ENCODE results near the gene DOC2B.
"Not testable (repeated sequence)": the region's sequence is repeated elsewhere in the genome, so short reads cannot be mapped to it uniquely, and the experiment has no call there.

The DOC2B gene

GRCh38 chr17:222172-222571 is 40.7 kb upstream of the DOC2B start:
- no peak overlapping the region for H3K4me3 ChIP-seq (ENCODE audit: low read depth, low read length)

DNA sequence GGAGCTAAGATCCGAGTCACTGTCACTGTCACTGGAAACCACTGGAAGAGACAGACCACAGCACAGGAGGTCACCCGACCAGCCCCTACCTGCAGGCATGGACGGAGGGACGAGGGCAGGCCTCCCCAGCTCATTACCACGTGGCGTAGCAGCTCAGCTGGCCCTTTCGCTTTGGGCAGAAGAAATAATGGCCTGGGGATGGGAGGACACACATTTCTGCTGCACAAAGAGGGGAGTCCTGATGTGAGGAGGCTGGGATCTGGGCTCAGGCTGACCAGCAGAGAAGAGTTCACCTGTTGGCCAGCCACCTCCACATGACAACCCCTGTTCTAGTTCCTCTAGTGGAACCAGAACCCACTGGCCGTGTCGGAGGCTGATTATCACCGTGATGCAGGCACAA is 38.2 kb upstream of the DOC2B start:
- no peaks in the 10 kb centered on the region for H3K27me3 ChIP-seq (ENCODE audit: insufficient read depth, low read depth, severe bottlenecking)
- no peaks in the 10 kb centered on the region for H3K9me3 ChIP-seq (ENCODE audit: severe bottlenecking)
- H3K36me3 ChIP-seq, result no peaks in the 10 kb centered on the region
- no peak for TF ChIP-seq CTCF (IDR thresholded peaks at IDR 0.05; ENCODE audit: low read depth, low read length)
- H3K27ac ChIP-seq, result no peak overlapping the region
- DNase-seq, result peak; percentile 4
- H3K4me3 ChIP-seq (ENCODE audit: low read depth, low read length), result no peak overlapping the region

More at GRCh38 chr17:222172-222571, 40.7 kb upstream of the DOC2B start:
- peak; percentile 2 for DNase-seq
- no peaks in the 10 kb centered on the region for H3K9me3 ChIP-seq (ENCODE audit: severe bottlenecking)
- H3K27me3 ChIP-seq (ENCODE audit: insufficient read depth, low read depth, severe bottlenecking), result no peaks in the 10 kb centered on the region
- H3K27ac ChIP-seq, result no peak overlapping the region
- H3K36me3 ChIP-seq, result no peaks in the 10 kb centered on the region
- no peak for TF ChIP-seq CTCF (IDR thresholded peaks at IDR 0.05; ENCODE audit: low read depth, low read length)

DNA sequence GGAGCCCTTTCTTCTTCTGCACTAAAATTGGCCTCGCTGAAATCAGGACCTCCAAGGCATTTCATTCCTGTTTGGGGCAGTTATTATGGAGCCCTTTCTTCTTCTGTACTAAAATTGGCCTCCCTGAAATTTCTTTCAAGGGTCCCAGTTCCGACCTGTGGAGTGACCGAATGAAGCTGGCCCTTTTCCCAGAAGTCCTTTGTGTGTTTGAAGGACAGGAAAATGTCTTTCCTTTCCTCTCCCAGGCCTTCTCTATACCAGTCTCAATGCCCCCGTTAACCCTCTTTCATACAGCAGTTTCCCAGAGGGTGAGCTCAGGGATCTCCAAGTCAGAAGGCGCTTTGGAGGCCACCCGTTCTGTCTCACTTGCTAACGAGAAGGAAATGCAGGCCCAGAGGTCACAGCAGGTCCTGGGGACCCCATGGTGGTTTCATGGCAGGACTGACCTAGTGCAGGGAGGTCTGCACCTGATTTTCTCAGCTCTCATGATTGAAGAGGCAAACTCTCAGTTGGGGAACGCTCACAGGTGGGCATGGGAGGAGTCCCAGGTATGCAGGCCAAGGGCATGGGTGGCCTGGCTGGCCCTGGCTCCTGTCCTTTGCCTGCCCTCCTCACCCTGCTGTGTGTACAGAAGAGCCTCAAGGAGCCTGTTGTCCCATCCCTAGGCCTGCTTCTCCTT is 37.1 kb upstream of the DOC2B start:
- no peaks in the 10 kb centered on the region for H3K27me3 ChIP-seq (ENCODE audit: insufficient read depth, low read depth, severe bottlenecking)
- H3K27ac ChIP-seq, result no peak overlapping the region
- H3K9me3 ChIP-seq (ENCODE audit: severe bottlenecking), result no peaks in the 10 kb centered on the region
- peak; percentile 0 for DNase-seq
- no peak for TF ChIP-seq CTCF (IDR thresholded peaks at IDR 0.05; ENCODE audit: low read depth, low read length)
- H3K4me3 ChIP-seq (ENCODE audit: low read depth, low read length), result no peak overlapping the region
- no peaks in the 10 kb centered on the region for H3K36me3 ChIP-seq

DNA sequence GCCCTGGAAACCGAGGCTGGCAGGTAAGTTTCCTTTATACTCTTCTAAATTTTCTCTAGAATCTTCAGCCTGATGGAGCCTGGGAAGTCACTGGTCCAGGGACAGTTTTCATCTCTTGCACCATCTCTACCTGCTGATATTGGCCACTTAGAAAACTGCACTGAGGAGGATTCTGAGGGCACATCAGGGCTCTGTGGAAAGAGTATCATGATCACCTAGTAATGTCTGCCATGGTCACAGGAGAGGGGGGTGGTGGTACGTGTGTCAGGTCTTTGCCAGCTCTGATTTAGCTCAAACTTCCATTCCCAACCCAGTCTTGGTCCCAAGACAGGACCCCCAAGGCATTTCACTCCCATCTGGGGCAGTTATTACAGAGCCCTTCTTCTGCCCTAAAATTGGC is 35.2 kb upstream of the DOC2B start:
- no peak for TF ChIP-seq CTCF (IDR thresholded peaks at IDR 0.05; ENCODE audit: low read depth, low read length)
- H3K27ac ChIP-seq, result peak overlapping the region; percentile 5; the same call in 1 of the 2 replicates
- peaks cover 6% of the 10 kb centered on the region for H3K36me3 ChIP-seq
- no peaks in the 10 kb centered on the region for H3K9me3 ChIP-seq (ENCODE audit: severe bottlenecking)
- DNase-seq, result no peak
- no peak overlapping the region for H3K4me3 ChIP-seq (ENCODE audit: low read depth, low read length)
- no peaks in the 10 kb centered on the region for H3K27me3 ChIP-seq (ENCODE audit: insufficient read depth, low read depth, severe bottlenecking)

GRCh38 chr17:215563-216478 is 34.4 kb upstream of the DOC2B start:
- H3K27ac ChIP-seq, result peak overlapping the region; percentile 37

DNA sequence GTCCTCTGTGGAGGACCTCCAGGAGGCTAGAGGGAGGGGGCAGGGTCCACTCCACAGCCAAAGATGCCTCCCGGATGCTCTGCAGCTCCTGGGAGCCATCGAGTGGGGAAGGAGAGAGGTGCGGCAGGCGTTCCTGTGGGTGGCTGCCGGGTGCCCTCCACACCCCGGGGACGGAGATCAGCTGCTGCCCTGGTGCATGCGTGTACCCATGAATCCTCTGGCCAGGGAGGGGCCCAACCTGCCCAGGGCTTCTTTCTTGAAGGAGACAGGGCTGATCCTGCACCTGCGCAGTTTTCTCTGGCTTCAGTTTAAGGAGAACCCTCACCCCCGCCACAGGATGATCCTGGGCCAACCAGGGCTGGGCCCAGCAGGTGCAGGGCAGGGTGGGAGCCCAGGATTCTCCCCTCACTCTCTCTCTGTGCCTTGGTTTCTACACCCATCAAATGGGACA is 33.5 kb upstream of the DOC2B start:
- Histone ChIP-seq H3K27me3 (ENCODE audit: insufficient read depth, low read depth, severe bottlenecking) (no peaks in the 10 kb centered on the region), H3K4me3 (ENCODE audit: low read depth, low read length) (no peak overlapping the region), H3K27ac (no peak overlapping the region), H3K9me3 (ENCODE audit: severe bottlenecking) (no peaks in the 10 kb centered on the region), H3K36me3 (peaks cover 6% of the 10 kb centered on the region)
- TF ChIP-seq CTCF (IDR thresholded peaks at IDR 0.05; ENCODE audit: low read depth, low read length), result peak; percentile 39; the same call in 1 of the 2 replicates
- DNase-seq, result peak; percentile 23

More at GRCh38 chr17:215563-216478, 34.4 kb upstream of the DOC2B start:
- not testable (repeated sequence) for H3K27me3 ChIP-seq (ENCODE audit: insufficient read depth, low read depth, severe bottlenecking); H3K4me3 ChIP-seq (ENCODE audit: low read depth, low read length); H3K9me3 ChIP-seq (ENCODE audit: severe bottlenecking); H3K36me3 ChIP-seq
- DNase-seq, result peak; percentile 50
